Measurements from ENCODE around the gene ALK.

GRCh38 chr2:29702276-29702675 is 219.1 kb downstream of the ALK start:
- TF ChIP-seq POLR2A (IDR thresholded peaks at IDR 0.05), result no peak
- TF ChIP-seq CTCF (IDR thresholded peaks at IDR 0.05), result no peak
- TF ChIP-seq POLR2AphosphoS5 (IDR thresholded peaks at IDR 0.05), result no peak
- no peak for TF ChIP-seq EP300 (IDR thresholded peaks at IDR 0.05)
